Spleen (tissue), 7 donors: Measurements from ENCODE around the gene ERLEC1.

Experiments
- CTCF ChIP-seq, 11 experiments: fragments of 200-600 bp in 7 of 11; fragments of 450-650 bp in 4 of 11; sonication (generic) in 4 of 11; IDR thresholded peaks in 8 of 11; conservative IDR thresholded peaks in 3 of 11; 1 replicate in 7 of 11; 2 replicates in 4 of 11; pipeline versions ENCODE4 v1.4.0 to v1.8.0; 2016 to 2021; ENCODE audit warnings: antibody characterized with exemption in 11 of 11, inconsistent platforms in 4 of 11, mild to moderate bottlenecking in 1 of 11
- POLR2A ChIP-seq, 3 donors: fragments of 450-650 bp; IDR thresholded peaks; one replicate each; pipeline ENCODE4 v1.5.1; 2017; ENCODE audit warnings: antibody characterized with exemption in 3 of 3, mild to moderate bottlenecking in 1 of 3
- POLR2AphosphoS5 ChIP-seq, 3 donors: sonication (generic); formaldehyde crosslinking; IDR thresholded peaks; one replicate each; pipeline ENCODE4 v1.5.1; 2017; ENCODE audit warnings: antibody characterized with exemption in 3 of 3
- donor health status: DM: no; HTN: no; CAD: no; lungs with moderate emphysema.
- donor health status: DM: no; HTN: no; CAD: no.
- donor health status: DM: no; HTN: no; CAD: no.

GRCh38 chr2:53787614-53788289 is 908 bp downstream of the ERLEC1 start:
- TF ChIP-seq POLR2AphosphoS5 (IDR thresholded peaks at IDR 0.05): no peak
- no peak for TF ChIP-seq CTCF (IDR thresholded peaks at IDR 0.05 in 8 of 11, conservative IDR thresholded peaks at IDR 0.05 in 3 of 11)
- no peak for TF ChIP-seq POLR2A (IDR thresholded peaks at IDR 0.05)
